ENCODE measurements around the gene SUOX. TPM values are rescaled to one million over a fixed set of nuclear protein-coding genes. Genes with fewer than 3 reads are reported as not detected.

The SUOX gene
- total and polyA plus RNA-seq, 8 donors: 8.4 to 67.7 (median 10.9) TPM

GRCh38 chr12:55972456-55972855 is 24.6 kb upstream of the SUOX start:
- no peaks in the 10 kb centered on the region for H3K9me3 ChIP-seq
- DNase-seq: no peak
- H3K27ac ChIP-seq: peak overlapping the region; percentile 91 to 98 (median 95)
- H3K4me3 ChIP-seq: peak overlapping the region; percentile 48 to 64 (median 56)
- peaks cover 35 to 64% (median 48%) of the 10 kb centered on the region in 4 donors for H3K4me1 ChIP-seq
- H3K27me3 ChIP-seq: no peaks in the 10 kb centered on the region
- WGBS, 5 donors: 16 to 32% (median 21%) methylated on average over 1 of the region's 1 CpG
- TF ChIP-seq POLR2A (IDR thresholded peaks at IDR 0.05): no peak
- TF ChIP-seq POLR2AphosphoS5 (IDR thresholded peaks at IDR 0.05): no peak
- TF ChIP-seq CTCF (IDR thresholded peaks at IDR 0.05): no peak
- TF ChIP-seq EP300 (IDR thresholded peaks at IDR 0.05): no peak
- H3K36me3 ChIP-seq: peaks cover 0 to 20% (median 19%) of the 10 kb centered on the region in 4 donors
- intact Hi-C loops (cut with DNase I; ENCODE audit: low total_unique reads): no loop called here

DNA sequence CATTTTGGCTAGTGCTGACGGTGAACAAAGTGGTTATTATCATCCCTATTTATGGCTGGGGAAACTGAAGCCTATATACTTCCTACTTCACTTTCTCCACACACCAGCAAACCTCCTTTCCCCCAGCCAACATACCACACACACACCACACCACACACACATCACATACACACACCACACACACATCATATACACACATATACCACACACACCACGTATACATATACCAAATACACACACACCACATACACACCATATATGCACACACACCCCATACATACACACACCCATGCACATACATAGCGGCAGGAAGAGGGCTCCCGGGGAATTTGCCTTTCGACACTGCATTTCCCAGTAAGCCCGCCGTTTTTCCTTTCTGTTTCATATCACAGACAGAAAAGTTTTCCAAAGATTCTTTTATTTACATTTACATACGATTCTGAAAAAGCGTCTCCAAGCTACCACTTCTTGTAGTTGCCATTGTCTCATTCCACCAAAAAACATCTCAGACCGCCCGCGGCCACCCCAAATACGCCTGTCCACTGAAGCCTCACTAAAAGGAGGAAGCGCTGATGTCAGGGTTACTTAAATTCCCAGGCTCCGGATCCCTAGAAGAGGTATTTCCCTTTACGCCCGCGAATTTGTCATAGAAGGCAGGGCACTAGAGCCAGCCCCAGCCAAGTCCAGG is 24.0 kb upstream of the SUOX start:
- peak in 2 of 4 donors; percentile 39 to 69 for TF ChIP-seq POLR2A (IDR thresholded peaks at IDR 0.05)
- no peak for TF ChIP-seq EP300 (IDR thresholded peaks at IDR 0.05)
- TF ChIP-seq POLR2AphosphoS5 (IDR thresholded peaks at IDR 0.05): peak; percentile 50 to 92 (median 80)
- Histone ChIP-seq H3K9me3 (no peaks in the 10 kb centered on the region), H3K36me3 (peaks cover 0 to 20% (median 20%) of the 10 kb centered on the region in 4 donors), H3K27me3 (no peaks in the 10 kb centered on the region), H3K27ac (peak overlapping the region; percentile 91 to 98 (median 95)), H3K4me3 (peak overlapping the region; percentile 48 to 64 (median 56)), H3K4me1 (peaks cover 34 to 64% (median 49%) of the 10 kb centered on the region in 4 donors)
- intact Hi-C loops (cut with DNase I; ENCODE audit: low total_unique reads): no loop called here
- peak in 1 of 2 donors; percentile 78 for DNase-seq
- WGBS, 5 donors: 0 to 1% (median 1%) methylated on average over 18 of the region's 18 CpGs

DNA sequence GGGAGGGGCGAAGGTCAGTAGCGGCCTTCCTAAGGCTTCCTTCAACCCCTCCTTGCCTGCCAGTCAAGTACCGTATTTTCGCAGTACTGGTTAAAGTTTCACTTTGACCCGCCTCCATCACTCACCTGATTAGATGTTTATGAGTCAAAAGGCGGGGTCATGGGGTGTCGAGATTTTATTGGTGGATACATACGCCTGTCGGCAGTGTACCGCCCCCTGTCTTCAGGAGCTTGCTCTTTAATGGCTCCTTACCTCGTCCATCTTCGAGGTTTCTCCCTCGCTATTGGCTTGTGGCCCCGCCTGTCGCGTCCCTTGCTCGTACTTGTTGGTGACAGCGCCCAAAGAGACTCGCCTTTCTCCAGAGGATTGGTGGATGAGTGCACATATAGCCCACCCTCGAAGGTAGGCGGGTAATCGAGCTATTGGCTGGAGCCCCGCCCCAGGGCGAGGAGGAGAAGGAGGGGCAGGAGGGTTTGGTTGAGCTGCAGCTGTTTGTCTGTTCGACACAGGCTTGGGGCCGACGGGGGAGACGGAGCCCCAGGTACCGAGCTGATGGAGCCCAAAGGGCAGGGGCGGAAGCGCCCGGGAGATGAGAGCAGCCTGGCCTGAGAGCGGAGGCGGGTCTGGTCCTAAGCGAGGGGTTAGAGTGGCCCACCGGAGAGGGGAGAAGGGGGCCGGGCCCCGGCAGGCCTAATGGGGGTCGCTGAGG is 23.3 kb upstream of the SUOX start, which contains the start of gene RAB5B:
TSS of gene RAB5B (plus strand) at position 480 of the 709 bp plus-strand sequence. CDS start 12,883 bp downstream, outside the sequence.
- H3K27ac ChIP-seq: peak within 1 kb of the TSS; percentile 92 to 99 (median 97)
- peak within 1 kb of the TSS; percentile 82 to 96 (median 90) for H3K4me3 ChIP-seq
- no peaks in the 10 kb centered on the region for H3K9me3 ChIP-seq
- H3K27me3 ChIP-seq: no peaks in the 10 kb centered on the region
- peak; percentile 74 to 99 (median 98) for TF ChIP-seq POLR2AphosphoS5 (IDR thresholded peaks at IDR 0.05)
- peak in 3 of 7 experiments; percentile 31 to 52 (median 50) for TF ChIP-seq CTCF (IDR thresholded peaks at IDR 0.05)
- no peak for TF ChIP-seq EP300 (IDR thresholded peaks at IDR 0.05)
- peak in 2 of 4 donors; percentile 94 to 96 for TF ChIP-seq POLR2A (IDR thresholded peaks at IDR 0.05)
- H3K4me1 ChIP-seq: peaks cover 41 to 64% (median 55%) of the 10 kb centered on the region in 4 donors
- H3K36me3 ChIP-seq: peaks cover 0 to 24% (median 20%) of the 10 kb centered on the region in 4 donors
- intact Hi-C loops (cut with DNase I; ENCODE audit: low total_unique reads): no loop called here
- DNase-seq: peak; percentile 99 to 100
- 0 to 1% (median 0%) methylated on average over 11 to 39 of the region's 39 CpGs for WGBS, 5 donors

DNA sequence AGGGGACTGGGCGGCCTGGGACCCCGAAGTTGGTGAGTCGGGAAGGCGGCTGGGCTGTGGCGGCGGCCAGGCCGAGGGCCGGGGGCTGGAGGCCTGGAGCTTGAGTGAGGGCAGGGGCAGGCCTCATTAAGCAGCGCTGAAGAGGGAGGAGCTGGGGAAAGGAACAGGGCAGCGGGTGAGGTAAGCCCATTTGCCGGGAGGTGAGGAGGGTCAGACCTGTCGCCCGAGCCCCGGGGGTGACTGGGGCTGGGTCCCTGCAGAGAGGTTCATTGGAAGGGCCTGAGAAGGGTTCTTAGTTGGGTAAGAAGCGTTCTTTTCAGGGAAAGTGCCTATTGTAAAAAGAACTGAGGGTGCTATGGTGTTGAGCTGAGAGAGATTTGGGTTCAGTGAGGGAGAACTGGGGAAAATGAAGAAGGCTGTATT is 22.8 kb upstream of the SUOX start:
- H3K4me1 ChIP-seq: peaks cover 42 to 69% (median 59%) of the 10 kb centered on the region in 4 donors
- TF ChIP-seq POLR2AphosphoS5 (IDR thresholded peaks at IDR 0.05) (no peak), EP300 (IDR thresholded peaks at IDR 0.05) (no peak), POLR2A (IDR thresholded peaks at IDR 0.05) (no peak), CTCF (IDR thresholded peaks at IDR 0.05) (no peak)
- H3K4me3 ChIP-seq: peak overlapping the region; percentile 82 to 96 (median 90)
- peaks cover 0 to 27% (median 22%) of the 10 kb centered on the region in 4 donors for H3K36me3 ChIP-seq
- DNase-seq: peak; percentile 54 to 85
- intact Hi-C loops (cut with DNase I; ENCODE audit: low total_unique reads): no loop called here
- H3K9me3 ChIP-seq: no peaks in the 10 kb centered on the region
- peak overlapping the region; percentile 92 to 99 (median 97) for H3K27ac ChIP-seq
- H3K27me3 ChIP-seq: no peaks in the 10 kb centered on the region
- 0 to 1% (median 0%) methylated on average over 10 to 15 of the region's 15 CpGs for WGBS, 5 donors

Measured in stomach (tissue), 9 donors.